Measurements from ENCODE around the gene MYH3. TPM values are rescaled to one million over a fixed set of nuclear protein-coding genes. Genes with fewer than 3 reads are reported as not detected.

MYH3 gene
- total RNA-seq, 1 experiment from 2014 or later, result 2.7 TPM

DNA sequence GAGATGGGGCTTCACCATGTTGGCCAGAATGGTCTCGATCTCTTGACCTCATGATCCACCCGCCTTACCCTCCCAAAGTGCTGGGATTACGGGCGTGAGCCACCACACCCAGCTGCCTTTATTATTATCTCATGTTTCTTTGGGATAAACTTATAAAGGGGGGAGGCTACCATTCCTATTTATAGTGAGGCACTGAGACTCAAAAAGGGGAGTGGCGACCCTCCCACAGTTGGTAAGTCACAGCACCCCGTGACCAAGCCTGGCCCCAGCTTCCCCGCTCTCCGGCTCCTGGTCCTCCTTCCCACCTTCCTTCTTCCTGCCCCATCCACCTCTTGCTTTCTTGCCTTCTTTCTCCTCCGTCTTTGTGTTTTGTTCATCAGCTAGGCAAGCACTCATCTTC, 5.2 kb downstream of the MYH3 start:
- TF ChIP-seq, protein P1, sequence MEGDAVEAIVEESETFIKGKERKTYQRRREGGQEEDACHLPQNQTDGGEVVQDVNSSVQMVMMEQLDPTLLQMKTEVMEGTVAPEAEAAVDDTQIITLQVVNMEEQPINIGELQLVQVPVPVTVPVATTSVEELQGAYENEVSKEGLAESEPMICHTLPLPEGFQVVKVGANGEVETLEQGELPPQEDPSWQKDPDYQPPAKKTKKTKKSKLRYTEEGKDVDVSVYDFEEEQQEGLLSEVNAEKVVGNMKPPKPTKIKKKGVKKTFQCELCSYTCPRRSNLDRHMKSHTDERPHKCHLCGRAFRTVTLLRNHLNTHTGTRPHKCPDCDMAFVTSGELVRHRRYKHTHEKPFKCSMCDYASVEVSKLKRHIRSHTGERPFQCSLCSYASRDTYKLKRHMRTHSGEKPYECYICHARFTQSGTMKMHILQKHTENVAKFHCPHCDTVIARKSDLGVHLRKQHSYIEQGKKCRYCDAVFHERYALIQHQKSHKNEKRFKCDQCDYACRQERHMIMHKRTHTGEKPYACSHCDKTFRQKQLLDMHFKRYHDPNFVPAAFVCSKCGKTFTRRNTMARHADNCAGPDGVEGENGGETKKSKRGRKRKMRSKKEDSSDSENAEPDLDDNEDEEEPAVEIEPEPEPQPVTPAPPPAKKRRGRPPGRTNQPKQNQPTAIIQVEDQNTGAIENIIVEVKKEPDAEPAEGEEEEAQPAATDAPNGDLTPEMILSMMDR (IDR thresholded peaks at IDR 0.05; ENCODE audit: unreplicated experiment), result no peak
- Mint-ChIP-seq H3K36me3 (ENCODE audit: insufficient read depth, unreplicated experiment) (no peaks in the 10 kb centered on the region), H3K27ac (ENCODE audit: unreplicated experiment) (no peak overlapping the region), H3K4me1 (ENCODE audit: low read depth, unreplicated experiment) (no peaks in the 10 kb centered on the region), H3K4me3 (ENCODE audit: low read depth, unreplicated experiment) (no peak overlapping the region), H3K27me3 (ENCODE audit: unreplicated experiment) (no peaks in the 10 kb centered on the region), H3K9me3 (ENCODE audit: low read depth, unreplicated experiment) (peaks cover 2% of the 10 kb centered on the region)
- no TSS peak for BruUV-seq (replicated peaks)
- intact Hi-C loops (cut with micrococcal nuclease; ENCODE audit: unreplicated experiment), result no loop called here
- CTCF ChIA-PET, result no interaction called here
- DNase-seq, result no peak

GRCh38 chr17:10649602-10650001, 7.5 kb downstream of the MYH3 start:
- BruUV-seq (replicated peaks), result no TSS peak
- no peak for DNase-seq
- TF ChIP-seq, protein P1 (IDR thresholded peaks at IDR 0.05; ENCODE audit: unreplicated experiment), result no peak
- H3K36me3 Mint-ChIP-seq (ENCODE audit: insufficient read depth, unreplicated experiment), result no peaks in the 10 kb centered on the region
- H3K27ac Mint-ChIP-seq (ENCODE audit: unreplicated experiment), result no peak overlapping the region
- CTCF ChIA-PET, result no interaction called here
- H3K27me3 Mint-ChIP-seq (ENCODE audit: unreplicated experiment), result no peaks in the 10 kb centered on the region
- peaks cover 2% of the 10 kb centered on the region for H3K9me3 Mint-ChIP-seq (ENCODE audit: low read depth, unreplicated experiment)
- H3K4me3 Mint-ChIP-seq (ENCODE audit: low read depth, unreplicated experiment), result no peak overlapping the region
- no peaks in the 10 kb centered on the region for H3K4me1 Mint-ChIP-seq (ENCODE audit: low read depth, unreplicated experiment)
- intact Hi-C loops (cut with micrococcal nuclease; ENCODE audit: unreplicated experiment), result loop anchor here (10.0 kb wide), 2 partner anchors 195 to 1335 kb away; no protein-coding TSS in a partner anchor

GRCh38 chr17:10648956-10649355, 8.2 kb downstream of the MYH3 start:
- H3K27me3 Mint-ChIP-seq (ENCODE audit: unreplicated experiment), result no peaks in the 10 kb centered on the region
- BruUV-seq (replicated peaks), result no TSS peak
- H3K36me3 Mint-ChIP-seq (ENCODE audit: insufficient read depth, unreplicated experiment), result no peaks in the 10 kb centered on the region
- H3K27ac Mint-ChIP-seq (ENCODE audit: unreplicated experiment), result no peak overlapping the region
- H3K9me3 Mint-ChIP-seq (ENCODE audit: low read depth, unreplicated experiment), result peaks cover 2% of the 10 kb centered on the region
- H3K4me1 Mint-ChIP-seq (ENCODE audit: low read depth, unreplicated experiment), result no peaks in the 10 kb centered on the region
- DNase-seq, result no peak
- H3K4me3 Mint-ChIP-seq (ENCODE audit: low read depth, unreplicated experiment), result no peak overlapping the region
- CTCF ChIA-PET, result no interaction called here
- TF ChIP-seq, protein P1 (IDR thresholded peaks at IDR 0.05; ENCODE audit: unreplicated experiment), result no peak
- intact Hi-C loops (cut with micrococcal nuclease; ENCODE audit: unreplicated experiment), result loop anchor here (10.0 kb wide), 2 partner anchors 196 to 1336 kb away; no protein-coding TSS in a partner anchor

DNA sequence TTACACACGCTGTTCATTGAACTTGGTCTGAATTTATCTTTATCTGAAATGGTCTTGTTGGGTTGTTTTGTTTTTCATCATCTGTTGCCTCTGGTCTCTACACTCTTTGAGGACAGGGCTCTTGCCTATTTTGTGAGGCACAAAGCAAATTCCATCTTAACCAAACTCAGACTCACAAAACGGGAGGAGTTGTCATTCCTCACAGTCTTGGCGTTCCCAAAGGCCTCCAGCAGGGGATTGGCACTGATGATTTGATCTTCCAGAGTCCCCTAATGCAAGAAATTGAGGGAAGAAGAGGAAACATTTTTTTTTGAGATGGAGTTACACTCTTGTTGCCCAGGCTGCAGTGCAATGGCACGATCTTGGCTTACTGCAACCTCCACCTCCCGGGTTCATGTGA, 8.7 kb downstream of the MYH3 start:
- Mint-ChIP-seq H3K27me3 (ENCODE audit: unreplicated experiment) (no peaks in the 10 kb centered on the region), H3K4me3 (ENCODE audit: low read depth, unreplicated experiment) (no peak overlapping the region), H3K9me3 (ENCODE audit: low read depth, unreplicated experiment) (peaks cover 2% of the 10 kb centered on the region), H3K4me1 (ENCODE audit: low read depth, unreplicated experiment) (no peaks in the 10 kb centered on the region), H3K36me3 (ENCODE audit: insufficient read depth, unreplicated experiment) (no peaks in the 10 kb centered on the region), H3K27ac (ENCODE audit: unreplicated experiment) (no peak overlapping the region)
- CTCF ChIA-PET, result no interaction called here
- DNase-seq, result no peak
- TF ChIP-seq, protein P1 (IDR thresholded peaks at IDR 0.05; ENCODE audit: unreplicated experiment), result no peak
- BruUV-seq (replicated peaks), result no TSS peak
- intact Hi-C loops (cut with micrococcal nuclease; ENCODE audit: unreplicated experiment), result loop anchor here (10.0 kb wide), 2 partner anchors 196 to 1336 kb away; no protein-coding TSS in a partner anchor

All from Calu3 (cell line).